Lung (tissue), 12 donors: ENCODE results near the gene AGAP1. TPM values are rescaled to one million over a fixed set of nuclear protein-coding genes. Genes with fewer than 3 reads are reported as not detected.

Experiments
- ATAC-seq: fragments of 200-7000 bp; cut with Tn5 transposase; one replicate; pipeline ENCODE4 v1.9.1; 2020; ENCODE audit warnings: moderate number of reproducible peaks; ENCODE audit not compliant: insufficient read depth, low FRiP score
- DNase-seq, 3 donors: peaks; one replicate each; pipeline ENCODE4 v3.0.0-alpha.2; 2013 to 2017
- H3K27ac ChIP-seq, 2 donors: one replicate each; pipeline ENCODE4 v1.5.1; 2013; ENCODE audit warnings: mild to moderate bottlenecking in 2 of 2, moderate library complexity in 2 of 2, control low read depth in 1 of 2, inconsistent platforms in 1 of 2, low read depth in 1 of 2, low read length in 1 of 2
- H3K27me3 ChIP-seq, 3 donors: one replicate each; pipeline ENCODE4 v1.5.1; 2013; ENCODE audit warnings: low read length in 2 of 3; ENCODE audit not compliant: control insufficient read depth in 3 of 3, insufficient read depth in 3 of 3
- H3K36me3 ChIP-seq, 4 donors: one replicate each; pipeline ENCODE4 v1.5.1; 2013; ENCODE audit warnings: low read length in 4 of 4, mild to moderate bottlenecking in 1 of 4, moderate library complexity in 1 of 4; ENCODE audit not compliant: control insufficient read depth in 4 of 4, insufficient read depth in 4 of 4
- H3K4me1 ChIP-seq, 5 donors: one replicate each; pipeline ENCODE4 v1.5.1; 2013; ENCODE audit warnings: low read length in 5 of 5, mild to moderate bottlenecking in 2 of 5, moderate library complexity in 1 of 5; ENCODE audit not compliant: control insufficient read depth in 5 of 5, insufficient read depth in 5 of 5
- H3K4me3 ChIP-seq: one replicate; pipeline ENCODE4 v1.5.1; 2013; ENCODE audit warnings: mild to moderate bottlenecking, control low read depth, moderate library complexity
- H3K9ac ChIP-seq, 2 donors: one replicate each; pipeline ENCODE4 v1.5.1; 2013; ENCODE audit warnings: low read length in 2 of 2, control low read depth in 1 of 2; ENCODE audit not compliant: insufficient read depth in 1 of 2
- H3K9me3 ChIP-seq, 4 donors: one replicate each; pipeline ENCODE4 v1.5.1; 2013; ENCODE audit warnings: low read length in 3 of 4, mild to moderate bottlenecking in 1 of 4, moderate library complexity in 1 of 4; ENCODE audit not compliant: control insufficient read depth in 4 of 4, insufficient read depth in 3 of 4
- CTCF ChIP-seq: IDR thresholded peaks from 2 replicates; pipeline ENCODE4 v1.5.1; 2012; ENCODE audit warnings: mild to moderate bottlenecking; ENCODE audit errors: control extremely low read depth, extremely low read depth
- WGBS, 2 donors: extraction: QIAGEN DNeasy Blood & Tissue Kit; methylation state at CpG; one replicate each; pipeline ENCODE4 v1.1.7; 2013; 5-methylcytosine and 5-hydroxymethylcytosine counted together
- polyA plus RNA-seq, 2 donors: library from polyadenylated mRNA; stranded (reverse); fragments of 200-250 nt; gene quantifications; one replicate each; pipeline ENCODE4 v1.2.1, GENCODE V29; 2013
- total RNA-seq, 2 donors: library from RNA; depleted of rRNA in 1 of 2; stranded (reverse); fragments of >200 nt in 1 of 2; gene quantifications; one replicate each; pipeline ENCODE4 v1.2.1, GENCODE V29; 2014 to 2021
- donor health status: control.
- donor health status: control.
- donor health status: Bipolar disorder and iron deficiency.
- donor health status: healthy.
- donor health status: DM: yes; HTN: yes; CAD: no.

Gene AGAP1
- total and polyA plus RNA-seq, 4 donors, result 6.6 to 39.4 (median 20.2) TPM

GRCh38 chr2:235990344-235990743 is 496.5 kb downstream of the AGAP1 start:
- no peak for DNase-seq
- WGBS, 2 donors, result 80 to 89% methylated on average over 3 of the region's 3 CpGs

GRCh38 chr2:235992024-235992423 is 498.2 kb downstream of the AGAP1 start:
- DNase-seq (no peak), ATAC-seq (no peak)
- H3K9ac ChIP-seq, result no peak overlapping the region
- no peaks in the 10 kb centered on the region for H3K36me3 ChIP-seq
- H3K27ac ChIP-seq, result no peak overlapping the region
- WGBS, 2 donors, result 95 to 97% methylated on average over 20 of the region's 20 CpGs
- TF ChIP-seq CTCF, result no peak
- no peak overlapping the region for H3K4me3 ChIP-seq
- no peaks in the 10 kb centered on the region for H3K27me3 ChIP-seq
- no peaks in the 10 kb centered on the region for H3K4me1 ChIP-seq
- peaks cover 0 to 3% (median 0%) of the 10 kb centered on the region in 4 donors for H3K9me3 ChIP-seq

More at GRCh38 chr2:235990344-235990743, 496.5 kb downstream of the AGAP1 start:
- Histone ChIP-seq H3K4me1 (no peaks in the 10 kb centered on the region), H3K9me3 (peaks cover 0 to 3% (median 0%) of the 10 kb centered on the region in 4 donors), H3K9ac (no peak overlapping the region), H3K4me3 (no peak overlapping the region), H3K27ac (no peak overlapping the region), H3K27me3 (no peaks in the 10 kb centered on the region), H3K36me3 (no peaks in the 10 kb centered on the region)
- ATAC-seq, result no peak
- TF ChIP-seq CTCF, result no peak

GRCh38 chr2:235996419-235996818 is 502.6 kb downstream of the AGAP1 start:
- Histone ChIP-seq H3K27me3 (no peaks in the 10 kb centered on the region), H3K9me3 (no peaks in the 10 kb centered on the region), H3K36me3 (peaks cover 0 to 5% (median 0%) of the 10 kb centered on the region in 4 donors), H3K27ac (no peak overlapping the region), H3K4me3 (no peak overlapping the region), H3K4me1 (peaks cover 0 to 1% (median 0%) of the 10 kb centered on the region in 5 donors), H3K9ac (no peak overlapping the region)
- 90 to 91% methylated on average over 5 of the region's 5 CpGs for WGBS, 2 donors
- no peak for TF ChIP-seq CTCF
- ATAC-seq (no peak), DNase-seq (peak in 2 of 3 donors; percentile 18 to 21)

- WGBS, 2 donors, result 93 to 94% methylated on average over 2 of the region's 2 CpGs
These were observed 505.2 kb downstream of the AGAP1 start for GRCh38 chr2:235999011-235999410.

More at GRCh38 chr2:235999011-235999410, 505.2 kb downstream of the AGAP1 start:
- H3K9me3 ChIP-seq, result no peaks in the 10 kb centered on the region
- no peak overlapping the region for H3K4me3 ChIP-seq
- peaks cover 0 to 3% (median 0%) of the 10 kb centered on the region in 5 donors for H3K4me1 ChIP-seq
- no peak overlapping the region for H3K27ac ChIP-seq
- H3K36me3 ChIP-seq, result peaks cover 0 to 5% (median 0%) of the 10 kb centered on the region in 4 donors
- TF ChIP-seq CTCF, result no peak
- no peak for ATAC-seq
- no peaks in the 10 kb centered on the region for H3K27me3 ChIP-seq
- H3K9ac ChIP-seq, result no peak overlapping the region
- DNase-seq, result no peak
